ENCODE measurements around the gene PRSS2. TPM values are rescaled to one million over a fixed set of nuclear protein-coding genes. Genes with fewer than 3 reads are reported as not detected.

Gene PRSS2
- total and polyA plus RNA-seq, 4 donors = 0.21 TPM; not detected in 3

DNA sequence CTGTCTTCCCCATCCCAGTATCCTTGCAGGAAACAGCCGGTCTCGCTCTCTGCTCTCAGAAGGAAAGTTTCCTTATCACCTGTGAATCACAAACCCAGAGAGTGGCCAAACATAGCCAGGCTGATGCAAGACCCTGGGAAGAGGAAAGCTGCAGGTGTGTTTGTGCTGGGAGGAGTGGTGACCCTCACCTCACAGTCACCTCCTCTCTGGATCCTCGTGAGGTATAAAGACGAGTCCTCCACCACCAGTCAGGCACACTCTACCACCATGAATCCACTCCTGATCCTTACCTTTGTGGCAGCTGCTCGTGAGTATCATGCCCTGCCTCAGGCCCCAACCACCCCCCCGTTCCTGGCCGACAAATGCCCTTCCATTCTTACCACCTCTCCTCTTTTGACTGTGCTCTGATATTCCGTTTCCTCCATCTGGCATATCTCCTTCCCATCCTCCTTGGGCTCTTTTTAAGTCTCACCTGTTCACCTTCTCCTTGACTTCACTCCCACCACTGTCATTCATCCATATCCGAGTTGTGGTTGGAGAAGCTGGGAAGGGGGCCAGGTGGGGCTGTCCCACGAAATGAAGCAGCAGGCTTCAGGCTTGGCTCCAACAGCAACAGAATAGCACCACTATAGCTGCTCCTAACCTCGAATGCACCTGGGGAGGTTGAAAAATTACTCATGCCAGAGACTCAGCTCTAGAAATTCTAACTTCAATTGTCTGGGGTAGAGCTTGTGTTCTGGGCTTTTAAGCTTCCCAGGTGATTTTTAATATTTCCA is 21.4 kb upstream of the PRSS2 start, which contains the start of gene PRSS1:
PRSS1 (plus strand) TSS at position 255 of the 776 bp plus-strand sequence; CDS start at position 268, 13 bp downstream.
- Histone ChIP-seq H3K27me3 (ENCODE audit: control insufficient read depth in 4 of 4, insufficient read depth in 4 of 4, low read length in 3 of 4) (peaks cover 0 to 7% (median 1%) of the 10 kb centered on the region in 4 donors), H3K4me3 (ENCODE audit: low read depth in 1 of 3, low read length in 3 of 3) (no peak within 1 kb of the TSS), H3K4me1 (ENCODE audit: control insufficient read depth in 4 of 4, insufficient read depth in 4 of 4, low read length in 3 of 4) (no peaks in the 10 kb centered on the region), H3K9ac (ENCODE audit: low read depth in 1 of 2, low read length in 2 of 2) (no peak within 1 kb of the TSS), H3K27ac (ENCODE audit: low read depth in 1 of 2, low read length in 2 of 2) (no peak within 1 kb of the TSS), H3K9me3 (ENCODE audit: control insufficient read depth in 4 of 4, low read length in 3 of 4) (no peaks in the 10 kb centered on the region), H3K36me3 (ENCODE audit: control insufficient read depth in 4 of 4, insufficient read depth in 3 of 4, low read depth in 1 of 4, low read length in 3 of 4) (no peaks in the 10 kb centered on the region)
- 63% methylated on average over 11 of the region's 11 CpGs for WGBS
- TF ChIP-seq SP1 (IDR thresholded peaks at IDR 0.05) (no peak), YY1 (IDR thresholded peaks at IDR 0.05) (no peak), RXRA (IDR thresholded peaks at IDR 0.05) (no peak), GABPA (IDR thresholded peaks at IDR 0.05 in 1 of 2, conservative IDR thresholded peaks at IDR 0.05 in 1 of 2) (no peak), TAF1 (conservative IDR thresholded peaks at IDR 0.05) (no peak), RAD21 (IDR thresholded peaks at IDR 0.05) (no peak), NR2F2 (IDR thresholded peaks at IDR 0.05) (no peak), FOXA2 (IDR thresholded peaks at IDR 0.05) (no peak), EGR1 (IDR thresholded peaks at IDR 0.05; ENCODE audit: low read depth in 2 of 2) (no peak), HNF4G (IDR thresholded peaks at IDR 0.05) (no peak)
- TF ChIP-seq, protein P1, sequence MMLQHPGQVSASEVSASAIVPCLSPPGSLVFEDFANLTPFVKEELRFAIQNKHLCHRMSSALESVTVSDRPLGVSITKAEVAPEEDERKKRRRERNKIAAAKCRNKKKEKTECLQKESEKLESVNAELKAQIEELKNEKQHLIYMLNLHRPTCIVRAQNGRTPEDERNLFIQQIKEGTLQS (IDR thresholded peaks at IDR 0.05) = no peak
- TF ChIP-seq, protein P2, sequence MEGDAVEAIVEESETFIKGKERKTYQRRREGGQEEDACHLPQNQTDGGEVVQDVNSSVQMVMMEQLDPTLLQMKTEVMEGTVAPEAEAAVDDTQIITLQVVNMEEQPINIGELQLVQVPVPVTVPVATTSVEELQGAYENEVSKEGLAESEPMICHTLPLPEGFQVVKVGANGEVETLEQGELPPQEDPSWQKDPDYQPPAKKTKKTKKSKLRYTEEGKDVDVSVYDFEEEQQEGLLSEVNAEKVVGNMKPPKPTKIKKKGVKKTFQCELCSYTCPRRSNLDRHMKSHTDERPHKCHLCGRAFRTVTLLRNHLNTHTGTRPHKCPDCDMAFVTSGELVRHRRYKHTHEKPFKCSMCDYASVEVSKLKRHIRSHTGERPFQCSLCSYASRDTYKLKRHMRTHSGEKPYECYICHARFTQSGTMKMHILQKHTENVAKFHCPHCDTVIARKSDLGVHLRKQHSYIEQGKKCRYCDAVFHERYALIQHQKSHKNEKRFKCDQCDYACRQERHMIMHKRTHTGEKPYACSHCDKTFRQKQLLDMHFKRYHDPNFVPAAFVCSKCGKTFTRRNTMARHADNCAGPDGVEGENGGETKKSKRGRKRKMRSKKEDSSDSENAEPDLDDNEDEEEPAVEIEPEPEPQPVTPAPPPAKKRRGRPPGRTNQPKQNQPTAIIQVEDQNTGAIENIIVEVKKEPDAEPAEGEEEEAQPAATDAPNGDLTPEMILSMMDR (IDR thresholded peaks at IDR 0.05; ENCODE audit: low read depth, low read length, missing input control) = no peak
- TF ChIP-seq, protein P3, sequence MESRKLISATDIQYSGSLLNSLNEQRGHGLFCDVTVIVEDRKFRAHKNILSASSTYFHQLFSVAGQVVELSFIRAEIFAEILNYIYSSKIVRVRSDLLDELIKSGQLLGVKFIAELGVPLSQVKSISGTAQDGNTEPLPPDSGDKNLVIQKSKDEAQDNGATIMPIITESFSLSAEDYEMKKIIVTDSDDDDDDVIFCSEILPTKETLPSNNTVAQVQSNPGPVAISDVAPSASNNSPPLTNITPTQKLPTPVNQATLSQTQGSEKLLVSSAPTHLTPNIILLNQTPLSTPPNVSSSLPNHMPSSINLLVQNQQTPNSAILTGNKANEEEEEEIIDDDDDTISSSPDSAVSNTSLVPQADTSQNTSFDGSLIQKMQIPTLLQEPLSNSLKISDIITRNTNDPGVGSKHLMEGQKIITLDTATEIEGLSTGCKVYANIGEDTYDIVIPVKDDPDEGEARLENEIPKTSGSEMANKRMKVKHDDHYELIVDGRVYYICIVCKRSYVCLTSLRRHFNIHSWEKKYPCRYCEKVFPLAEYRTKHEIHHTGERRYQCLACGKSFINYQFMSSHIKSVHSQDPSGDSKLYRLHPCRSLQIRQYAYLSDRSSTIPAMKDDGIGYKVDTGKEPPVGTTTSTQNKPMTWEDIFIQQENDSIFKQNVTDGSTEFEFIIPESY (IDR thresholded peaks at IDR 0.05) = no peak
- TF ChIP-seq, protein P4, sequence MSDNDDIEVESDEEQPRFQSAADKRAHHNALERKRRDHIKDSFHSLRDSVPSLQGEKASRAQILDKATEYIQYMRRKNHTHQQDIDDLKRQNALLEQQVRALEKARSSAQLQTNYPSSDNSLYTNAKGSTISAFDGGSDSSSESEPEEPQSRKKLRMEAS (IDR thresholded peaks at IDR 0.05) = no peak
- TF ChIP-seq, protein P5, sequence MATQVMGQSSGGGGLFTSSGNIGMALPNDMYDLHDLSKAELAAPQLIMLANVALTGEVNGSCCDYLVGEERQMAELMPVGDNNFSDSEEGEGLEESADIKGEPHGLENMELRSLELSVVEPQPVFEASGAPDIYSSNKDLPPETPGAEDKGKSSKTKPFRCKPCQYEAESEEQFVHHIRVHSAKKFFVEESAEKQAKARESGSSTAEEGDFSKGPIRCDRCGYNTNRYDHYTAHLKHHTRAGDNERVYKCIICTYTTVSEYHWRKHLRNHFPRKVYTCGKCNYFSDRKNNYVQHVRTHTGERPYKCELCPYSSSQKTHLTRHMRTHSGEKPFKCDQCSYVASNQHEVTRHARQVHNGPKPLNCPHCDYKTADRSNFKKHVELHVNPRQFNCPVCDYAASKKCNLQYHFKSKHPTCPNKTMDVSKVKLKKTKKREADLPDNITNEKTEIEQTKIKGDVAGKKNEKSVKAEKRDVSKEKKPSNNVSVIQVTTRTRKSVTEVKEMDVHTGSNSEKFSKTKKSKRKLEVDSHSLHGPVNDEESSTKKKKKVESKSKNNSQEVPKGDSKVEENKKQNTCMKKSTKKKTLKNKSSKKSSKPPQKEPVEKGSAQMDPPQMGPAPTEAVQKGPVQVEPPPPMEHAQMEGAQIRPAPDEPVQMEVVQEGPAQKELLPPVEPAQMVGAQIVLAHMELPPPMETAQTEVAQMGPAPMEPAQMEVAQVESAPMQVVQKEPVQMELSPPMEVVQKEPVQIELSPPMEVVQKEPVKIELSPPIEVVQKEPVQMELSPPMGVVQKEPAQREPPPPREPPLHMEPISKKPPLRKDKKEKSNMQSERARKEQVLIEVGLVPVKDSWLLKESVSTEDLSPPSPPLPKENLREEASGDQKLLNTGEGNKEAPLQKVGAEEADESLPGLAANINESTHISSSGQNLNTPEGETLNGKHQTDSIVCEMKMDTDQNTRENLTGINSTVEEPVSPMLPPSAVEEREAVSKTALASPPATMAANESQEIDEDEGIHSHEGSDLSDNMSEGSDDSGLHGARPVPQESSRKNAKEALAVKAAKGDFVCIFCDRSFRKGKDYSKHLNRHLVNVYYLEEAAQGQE (IDR thresholded peaks at IDR 0.05) = no peak
- no peak for DNase-seq (ENCODE audit: low spot score)
